BJ (cell line): ENCODE results near the gene LLPH. TPM values are rescaled to one million over a fixed set of nuclear protein-coding genes. Genes with fewer than 3 reads are reported as not detected.

Source experiments
- CTCF ChIA-PET: fragments of 350-600 bp; formaldehyde crosslinking; extraction: SDS; loops from one replicate; lab custom pipeline; 2021; ENCODE audit warnings: antibody characterized with exemption, inconsistent platforms; lab: Yijun Ruan, JAX
- POLR2A ChIA-PET: fragments of 300-600 bp; sonication (Branson Sonifier 250); formaldehyde crosslinking; extraction: SDS; loops from one replicate; lab custom pipeline; 2021; ENCODE audit warnings: antibody characterized with exemption; lab: Charles Lee
- DNase-seq: peaks from one replicate; pipeline ENCODE4 v3.0.0-alpha.2; 2011; ENCODE audit warnings: low read depth
- H3K27me3 ChIP-seq: 2 replicates; pipeline ENCODE4 v1.6.0; 2011; ENCODE audit warnings: low read length; ENCODE audit not compliant: control insufficient read depth, insufficient read depth
- H3K36me3 ChIP-seq: 2 replicates; pipeline ENCODE4 v1.5.1; 2011; ENCODE audit warnings: low read length; ENCODE audit not compliant: control insufficient read depth, insufficient read depth
- H3K4me3 ChIP-seq: 2 replicates; pipeline ENCODE4 v1.5.1; 2011; ENCODE audit warnings: low read depth, mild to moderate bottlenecking, control low read depth, low read length
- polyA plus RNA-seq: library from polyadenylated mRNA; depleted of rRNA; stranded (reverse); fragments of >200 nt; gene quantifications from 2 replicates; pipeline ENCODE4 v1.2.3, GENCODE V29; 2011; rRNA removed
- TF ChIP-seq, protein P1 (sequence below): IDR thresholded peaks from 2 replicates; pipeline ENCODE4 v1.5.1; 2011; ENCODE audit warnings: low read depth, mild to moderate bottlenecking, control low read depth, inconsistent platforms, low read length, moderate library complexity; ENCODE audit not compliant: insufficient read depth

The LLPH gene
- polyA plus RNA-seq, 1 experiment, result 4.0 TPM

DNA sequence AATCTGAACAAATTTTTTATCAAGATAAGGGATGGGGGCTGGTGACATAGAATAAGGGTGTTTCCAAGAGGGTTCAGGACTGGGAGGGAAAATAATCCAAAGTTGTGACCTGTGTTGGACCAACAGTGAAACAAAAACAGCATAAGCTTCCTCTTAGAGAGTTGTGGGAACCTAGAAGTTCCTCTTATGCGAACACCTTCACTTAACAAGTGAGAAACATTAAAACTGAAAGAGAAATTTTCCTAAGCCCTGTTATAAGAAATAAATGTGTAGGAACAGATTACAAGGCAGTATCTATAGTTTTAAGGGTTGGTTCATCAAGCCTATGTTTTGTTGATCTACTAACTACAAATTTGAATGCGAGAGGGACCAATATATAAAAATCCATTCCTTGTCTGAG lies 58.4 kb downstream of the LLPH start:
- Histone ChIP-seq H3K27me3 (no peaks in the 10 kb centered on the region), H3K36me3 (no peaks in the 10 kb centered on the region), H3K4me3 (no peak overlapping the region)
- POLR2A ChIA-PET, result no interaction called here
- TF ChIP-seq, protein P1, sequence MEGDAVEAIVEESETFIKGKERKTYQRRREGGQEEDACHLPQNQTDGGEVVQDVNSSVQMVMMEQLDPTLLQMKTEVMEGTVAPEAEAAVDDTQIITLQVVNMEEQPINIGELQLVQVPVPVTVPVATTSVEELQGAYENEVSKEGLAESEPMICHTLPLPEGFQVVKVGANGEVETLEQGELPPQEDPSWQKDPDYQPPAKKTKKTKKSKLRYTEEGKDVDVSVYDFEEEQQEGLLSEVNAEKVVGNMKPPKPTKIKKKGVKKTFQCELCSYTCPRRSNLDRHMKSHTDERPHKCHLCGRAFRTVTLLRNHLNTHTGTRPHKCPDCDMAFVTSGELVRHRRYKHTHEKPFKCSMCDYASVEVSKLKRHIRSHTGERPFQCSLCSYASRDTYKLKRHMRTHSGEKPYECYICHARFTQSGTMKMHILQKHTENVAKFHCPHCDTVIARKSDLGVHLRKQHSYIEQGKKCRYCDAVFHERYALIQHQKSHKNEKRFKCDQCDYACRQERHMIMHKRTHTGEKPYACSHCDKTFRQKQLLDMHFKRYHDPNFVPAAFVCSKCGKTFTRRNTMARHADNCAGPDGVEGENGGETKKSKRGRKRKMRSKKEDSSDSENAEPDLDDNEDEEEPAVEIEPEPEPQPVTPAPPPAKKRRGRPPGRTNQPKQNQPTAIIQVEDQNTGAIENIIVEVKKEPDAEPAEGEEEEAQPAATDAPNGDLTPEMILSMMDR, result no peak
- DNase-seq, result no peak
- CTCF ChIA-PET, result interaction anchor here (1.0 to 1.5 kb wide), 3 partner anchors 8 to 36 kb away, joined by 3 to 4 read pairs (median 3); no protein-coding TSS in a partner anchor

DNA sequence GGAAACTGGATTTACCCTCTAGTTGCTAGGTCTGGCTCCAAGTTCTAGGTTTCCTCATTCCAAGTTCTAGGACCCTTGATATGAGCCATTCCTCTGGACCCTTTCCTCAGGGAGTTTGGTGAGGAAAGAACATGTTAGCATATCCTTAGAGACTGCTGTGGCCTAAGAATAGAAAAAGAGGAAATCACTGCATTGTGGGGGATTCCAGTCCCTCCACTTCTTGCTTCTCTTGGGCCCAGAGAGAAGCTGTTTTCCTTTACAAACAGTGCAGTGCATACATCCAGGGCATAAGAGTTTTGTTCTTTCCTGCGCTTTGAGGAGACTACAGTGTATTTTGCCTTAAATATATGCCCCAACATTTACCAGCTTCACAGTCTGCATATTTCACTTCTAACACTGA lies 59.0 kb downstream of the LLPH start:
- TF ChIP-seq, protein P1, result no peak
- DNase-seq, result no peak
- Histone ChIP-seq H3K36me3 (no peaks in the 10 kb centered on the region), H3K4me3 (no peak overlapping the region), H3K27me3 (no peaks in the 10 kb centered on the region)
- POLR2A ChIA-PET, result no interaction called here
- CTCF ChIA-PET, result interaction anchor here (1.0 to 1.5 kb wide), 3 partner anchors 9 to 36 kb away, joined by 3 to 4 read pairs (median 3); no protein-coding TSS in a partner anchor

DNA sequence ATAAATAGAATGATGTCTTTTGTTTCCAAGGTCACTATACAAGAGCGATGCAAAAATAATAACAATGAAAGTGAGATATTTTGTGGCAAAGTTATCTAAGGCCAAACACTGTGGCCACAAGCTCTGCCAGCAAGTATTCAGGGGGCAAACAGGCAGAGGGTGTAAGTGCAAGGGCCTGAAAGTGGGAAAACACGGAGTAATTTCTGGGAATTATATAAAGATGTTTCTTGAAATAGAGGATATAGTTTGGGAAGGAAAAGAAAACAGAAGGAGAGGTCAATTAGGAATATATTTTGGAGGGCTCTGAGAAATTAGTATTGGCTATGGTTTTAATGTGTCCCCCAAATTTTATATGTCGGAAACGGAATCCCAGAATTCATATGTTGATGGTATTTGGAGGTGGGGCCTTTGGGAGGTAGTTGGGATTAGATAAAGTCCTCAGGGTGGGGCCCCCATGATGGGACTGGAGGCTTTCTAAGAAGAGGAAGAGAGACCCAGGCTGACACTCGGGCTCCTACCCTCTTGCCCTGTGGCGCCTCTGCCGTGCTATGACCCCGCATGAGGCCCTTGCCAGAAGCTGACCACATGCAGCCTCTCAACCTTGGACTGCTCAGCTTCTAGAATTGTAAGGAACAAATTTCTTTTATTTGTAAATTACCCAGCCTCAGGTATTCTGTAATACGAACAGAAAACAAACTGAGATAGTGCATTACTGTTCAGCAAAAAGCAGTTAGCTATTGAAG lies 60.0 kb downstream of the LLPH start:
- Histone ChIP-seq H3K27me3 (no peaks in the 10 kb centered on the region), H3K36me3 (no peaks in the 10 kb centered on the region), H3K4me3 (no peak overlapping the region)
- ChIA-PET POLR2A (no interaction called here), CTCF (interaction anchor here (1.0 to 1.4 kb wide), 3 partner anchors 12 to 37 kb away, joined by 3 read pairs; no protein-coding TSS in a partner anchor)
- TF ChIP-seq, protein P1, result no peak
- DNase-seq, result no peak

DNA sequence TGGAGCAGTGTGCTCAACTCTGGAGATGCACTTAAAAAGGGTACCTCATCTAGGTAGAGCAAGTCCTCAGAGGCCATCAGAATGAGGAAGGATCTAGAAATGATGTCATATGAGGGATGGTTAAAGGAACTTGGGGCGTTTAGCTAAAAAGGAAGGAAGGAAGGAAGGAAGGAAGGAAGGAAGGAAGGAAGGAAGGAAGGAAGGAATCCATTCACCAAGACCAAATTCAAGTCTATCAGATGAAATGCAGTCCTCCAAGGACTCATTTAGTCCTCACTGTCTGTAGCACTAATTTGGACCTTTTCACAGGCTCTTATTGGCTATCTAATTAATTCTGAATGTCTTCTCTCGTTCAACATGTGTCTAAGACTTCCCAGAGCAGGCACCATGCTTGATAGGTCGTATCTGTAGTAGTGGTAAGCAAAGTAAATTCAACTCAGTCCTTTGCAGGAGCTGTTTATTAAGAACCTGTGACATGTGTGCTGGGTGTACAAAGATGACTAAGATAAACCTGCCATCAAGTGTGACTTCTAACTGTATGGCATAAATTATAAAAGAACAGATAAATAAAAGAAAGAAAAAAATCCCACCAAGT lies 63.5 kb downstream of the LLPH start:
- DNase-seq, result no peak
- Histone ChIP-seq H3K36me3 (no peaks in the 10 kb centered on the region), H3K4me3 (no peak overlapping the region), H3K27me3 (no peaks in the 10 kb centered on the region)
- TF ChIP-seq, protein P1, result no peak
- POLR2A ChIA-PET, result no interaction called here
- CTCF ChIA-PET, result interaction anchor here (1.0 to 1.2 kb wide), 2 partner anchors 14 to 23 kb away, joined by 3 read pairs; no protein-coding TSS in a partner anchor

Other genes starting within 250 kb of the LLPH start
- 108 and 184 TPM in 2 replicates for gene TMBIM4, start 39.2 kb upstream of the LLPH start, polyA plus RNA-seq
- 3.1 and 6.3 TPM in 2 replicates for gene IRAK3, start 58.5 kb upstream of the LLPH start, polyA plus RNA-seq
- gene HELB, start 171.7 kb upstream of the LLPH start, polyA plus RNA-seq, result 0.61 and 1.2 TPM in 2 replicates